B cell (primary cell): Measurements from ENCODE around the gene CAMK2D.

Source experiments
- EZH2 ChIP-seq: IDR thresholded peaks from 2 replicates; pipeline ENCODE4 v1.6.1; 2012; ENCODE audit warnings: borderline replicate concordance, low read depth, mild to moderate bottlenecking, moderate library complexity, low read length; ENCODE audit not compliant: insufficient read depth, poor library complexity, severe bottlenecking
- TF ChIP-seq, protein P1 (sequence below): fragments of 200-600 bp; IDR thresholded peaks from one replicate; pipeline ENCODE4 v1.8.0; 2022; ENCODE audit warnings: antibody characterized with exemption, mild to moderate bottlenecking

DNA sequence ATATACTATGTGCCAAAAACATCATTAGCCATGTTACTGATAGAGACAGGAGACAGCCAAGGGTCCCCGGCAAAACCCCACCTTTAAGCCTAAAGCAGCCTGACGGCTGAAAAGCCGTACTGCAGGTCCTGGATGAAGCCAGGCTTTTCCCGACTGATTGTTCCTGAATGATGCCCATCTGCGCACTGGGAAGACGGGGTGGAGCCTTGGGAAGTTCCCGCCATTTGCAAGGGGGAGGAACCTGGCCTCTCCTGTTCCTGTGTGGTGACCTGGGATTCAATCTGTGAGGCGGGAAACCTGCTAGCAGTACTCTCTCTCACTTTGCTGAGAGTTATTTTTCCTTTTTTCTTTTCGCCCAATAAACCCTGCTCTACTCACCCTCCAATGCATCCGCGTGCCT, 15.1 kb upstream of the CAMK2D start:
- TF ChIP-seq, protein P1, sequence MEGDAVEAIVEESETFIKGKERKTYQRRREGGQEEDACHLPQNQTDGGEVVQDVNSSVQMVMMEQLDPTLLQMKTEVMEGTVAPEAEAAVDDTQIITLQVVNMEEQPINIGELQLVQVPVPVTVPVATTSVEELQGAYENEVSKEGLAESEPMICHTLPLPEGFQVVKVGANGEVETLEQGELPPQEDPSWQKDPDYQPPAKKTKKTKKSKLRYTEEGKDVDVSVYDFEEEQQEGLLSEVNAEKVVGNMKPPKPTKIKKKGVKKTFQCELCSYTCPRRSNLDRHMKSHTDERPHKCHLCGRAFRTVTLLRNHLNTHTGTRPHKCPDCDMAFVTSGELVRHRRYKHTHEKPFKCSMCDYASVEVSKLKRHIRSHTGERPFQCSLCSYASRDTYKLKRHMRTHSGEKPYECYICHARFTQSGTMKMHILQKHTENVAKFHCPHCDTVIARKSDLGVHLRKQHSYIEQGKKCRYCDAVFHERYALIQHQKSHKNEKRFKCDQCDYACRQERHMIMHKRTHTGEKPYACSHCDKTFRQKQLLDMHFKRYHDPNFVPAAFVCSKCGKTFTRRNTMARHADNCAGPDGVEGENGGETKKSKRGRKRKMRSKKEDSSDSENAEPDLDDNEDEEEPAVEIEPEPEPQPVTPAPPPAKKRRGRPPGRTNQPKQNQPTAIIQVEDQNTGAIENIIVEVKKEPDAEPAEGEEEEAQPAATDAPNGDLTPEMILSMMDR = no peak
- no peak for TF ChIP-seq EZH2
